IMR-90 (cell line): ENCODE results near the gene RGS5. TPM values are rescaled to one million over a fixed set of nuclear protein-coding genes. Genes with fewer than 3 reads are reported as not detected.
A peak's percentile ranks its signal among the peaks of the same experiment; 100 is the strongest.

ENCODE experiments used
- ATAC-seq: fragments of 200-7000 bp; cut with Tn5 transposase; 2 replicates; pipeline ENCODE4 v1.9.1; 2020; ENCODE audit warnings: low read depth, mild to moderate bottlenecking, moderate library complexity
- BruUV-seq: library from RNA; stranded (reverse); fragments of 400-500 nt; replicated peaks from 2 replicates; lab custom pipeline; 2021; lab: Mats Ljungman, UMichigan
- CTCF ChIA-PET: fragments of 300-600 bp; formaldehyde crosslinking; extraction: SDS; loops from one replicate; lab custom pipeline; 2021; ENCODE audit warnings: antibody characterized with exemption; lab: Yijun Ruan, JAX
- POLR2A ChIA-PET: fragments of 300-600 bp; sonication (Branson Sonifier 250); formaldehyde crosslinking; loops from one replicate; lab custom pipeline; 2022; ENCODE audit warnings: antibody characterized with exemption; ENCODE audit not compliant: unreplicated experiment; lab: Charles Lee
- DNase-seq: peaks from one replicate; pipeline ENCODE4 v3.0.0; 2013
- H2AFZ ChIP-seq: replicated peaks from 2 replicates; pipeline ENCODE3; 2013; ENCODE audit warnings: low read length, mild to moderate bottlenecking; ENCODE audit not compliant: poor library complexity
- H2AK5ac ChIP-seq: 2 replicates; pipeline ENCODE4 v1.6.1; 2013; ENCODE audit warnings: low read depth, low read length, inconsistent platforms
- H2AK9ac ChIP-seq: replicated peaks from 2 replicates; pipeline ENCODE3; 2013; ENCODE audit warnings: mild to moderate bottlenecking, low read depth, low read length, moderate library complexity; ENCODE audit not compliant: poor library complexity
- H2BK120ac ChIP-seq: 2 replicates; pipeline ENCODE4 v1.6.1; 2013; ENCODE audit warnings: low read depth, low read length, inconsistent platforms
- H2BK15ac ChIP-seq: 3 replicates; pipeline ENCODE4 v1.6.1; 2013; ENCODE audit warnings: low read depth, low read length, inconsistent platforms
- H2BK20ac ChIP-seq: 2 replicates; pipeline ENCODE4 v1.6.1; 2013; ENCODE audit warnings: low read depth, mild to moderate bottlenecking, inconsistent platforms, low read length, moderate library complexity
- H2BK5ac ChIP-seq: 2 replicates; pipeline ENCODE4 v1.6.1; 2013; ENCODE audit warnings: mild to moderate bottlenecking, low read depth, low read length, inconsistent platforms; ENCODE audit not compliant: poor library complexity, severe bottlenecking
- H3K14ac ChIP-seq: replicated peaks from 2 replicates; pipeline ENCODE4 v1.6.1; 2013; ENCODE audit warnings: low read depth, low read length, inconsistent platforms
- H3K18ac ChIP-seq: 2 replicates; pipeline ENCODE4 v1.6.1; 2013; ENCODE audit warnings: low read depth, low read length, control low read depth
- H3K23ac ChIP-seq: 2 replicates; pipeline ENCODE4 v1.6.1; 2013; ENCODE audit warnings: low read depth, low read length, inconsistent platforms
- H3K27ac ChIP-seq: 2 replicates; pipeline ENCODE4 v1.5.1; 2013; ENCODE audit warnings: mild to moderate bottlenecking, control low read depth, low read length; ENCODE audit not compliant: insufficient read depth
- H3K27me3 ChIP-seq: 2 replicates; pipeline ENCODE4 v1.6.1; 2013; ENCODE audit warnings: low read length; ENCODE audit not compliant: control insufficient read depth, insufficient read depth
- H3K36me3 ChIP-seq: 2 replicates; pipeline ENCODE4 v1.6.1; 2013; ENCODE audit warnings: low read length, mixed read lengths; ENCODE audit not compliant: control insufficient read depth, insufficient read depth
- H3K4ac ChIP-seq: 2 replicates; pipeline ENCODE4 v1.6.1; 2013; ENCODE audit warnings: low read depth, low read length, inconsistent platforms
- H3K4me1 ChIP-seq: 2 replicates; pipeline ENCODE4 v1.6.1; 2013; ENCODE audit warnings: low read length, mixed read lengths; ENCODE audit not compliant: control insufficient read depth, insufficient read depth
- H3K4me2 ChIP-seq: 2 replicates; pipeline ENCODE4 v1.6.1; 2013; ENCODE audit warnings: low read depth, mild to moderate bottlenecking, control low read depth, low read length, moderate library complexity
- H3K4me3 ChIP-seq: 2 replicates; pipeline ENCODE4 v1.5.1; 2013; ENCODE audit warnings: low read depth, mild to moderate bottlenecking, control low read depth, low read length, moderate library complexity; ENCODE audit not compliant: insufficient read depth
- H3K56ac ChIP-seq: 2 replicates; pipeline ENCODE4 v1.6.1; 2013; ENCODE audit warnings: low read length, inconsistent platforms; ENCODE audit not compliant: insufficient read depth; ENCODE audit errors: extremely low read depth
- H3K79me1 ChIP-seq, 2 experiments: 2 replicates each; pipeline ENCODE4 v1.6.1; 2013; ENCODE audit warnings: low read length in 2 of 2, inconsistent platforms in 1 of 2, low read depth in 1 of 2
- H3K9ac ChIP-seq: 2 replicates; pipeline ENCODE4 v1.6.1; 2013; ENCODE audit warnings: low read depth, low read length, control low read depth
- H3K9me1 ChIP-seq: 2 replicates; pipeline ENCODE4 v1.6.1; 2013; ENCODE audit warnings: low read length, inconsistent platforms; ENCODE audit not compliant: insufficient read depth
- H3K9me3 ChIP-seq: 2 replicates; pipeline ENCODE4 v1.6.1; 2013; ENCODE audit warnings: low read length; ENCODE audit not compliant: control insufficient read depth, insufficient read depth
- H4K20me1 ChIP-seq: 2 replicates; pipeline ENCODE4 v1.6.1; 2013; ENCODE audit warnings: low read length, inconsistent platforms; ENCODE audit not compliant: insufficient read depth
- H4K5ac ChIP-seq: 2 replicates; pipeline ENCODE4 v1.6.1; 2013; ENCODE audit warnings: mild to moderate bottlenecking, low read depth, low read length, control low read depth
- H4K8ac ChIP-seq, 2 experiments: 2 replicates each; pipeline ENCODE4 v1.6.1; 2013; ENCODE audit warnings: low read depth in 2 of 2, low read length in 2 of 2, control low read depth in 1 of 2, inconsistent platforms in 1 of 2
- H4K91ac ChIP-seq: 2 replicates; pipeline ENCODE4 v1.6.1; 2013; ENCODE audit warnings: low read depth, low read length, inconsistent platforms; ENCODE audit not compliant: insufficient read depth
- BHLHE40 ChIP-seq: fragments of 150-350 bp; IDR thresholded peaks from 2 replicates; pipeline ENCODE4 v1.6.1; 2016; ENCODE audit warnings: mild to moderate bottlenecking, low read depth, low read length
- CEBPB ChIP-seq: IDR thresholded peaks from 2 replicates; pipeline ENCODE4 v1.6.1; 2012; ENCODE audit warnings: low read depth, low read length, improper control_type of control experiment
- CHD1 ChIP-seq: IDR thresholded peaks from 2 replicates; pipeline ENCODE4 v1.6.1; 2012; ENCODE audit warnings: low read depth, low read length, improper control_type of control experiment
- FOS ChIP-seq: fragments of 150-350 bp; IDR thresholded peaks from 2 replicates; pipeline ENCODE4 v1.6.1; 2016; ENCODE audit warnings: low read depth, low read length
- MAFK ChIP-seq: IDR thresholded peaks from 2 replicates; pipeline ENCODE4 v1.6.1; 2012; ENCODE audit warnings: low read depth, low read length, improper control_type of control experiment
- MXI1 ChIP-seq: IDR thresholded peaks from 2 replicates; pipeline ENCODE4 v1.6.1; 2012; ENCODE audit warnings: low read depth, mild to moderate bottlenecking, low read length, moderate library complexity, borderline replicate concordance
- NFE2L2 ChIP-seq: fragments of 150-350 bp; IDR thresholded peaks from 2 replicates; pipeline ENCODE4 v1.6.1; 2016; ENCODE audit warnings: low read depth, mild to moderate bottlenecking, low read length
- RAD21 ChIP-seq: IDR thresholded peaks from 2 replicates; pipeline ENCODE4 v1.6.1; 2012; ENCODE audit warnings: low read length, improper control_type of control experiment
- SMC3 ChIP-seq: fragments of 150-350 bp; IDR thresholded peaks from 2 replicates; pipeline ENCODE4 v1.6.1; 2016; ENCODE audit warnings: low read depth, mild to moderate bottlenecking, antibody characterized with exemption, low read length, moderate library complexity
- dilution Hi-C: fragments of 300-500 bp; cut with HindIII; formaldehyde crosslinking; loops from one replicate; pipeline ENCODE4 v1.14.3; 2018; ENCODE audit warnings: low sequenced_read_pairs; ENCODE audit not compliant: unreplicated experiment
- in situ Hi-C: fragments of 300-500 bp; cut with MboI; formaldehyde crosslinking; loops from 3 replicates; pipeline ENCODE4 v1.14.3; 2019; ENCODE audit warnings: low sequenced_read_pairs, inconsistent platforms, mixed read lengths
- intact Hi-C: fragments of 100-400 bp; cut with micrococcal nuclease; formaldehyde crosslinking; loops from 2 replicates; pipeline ENCODE4 v1.10.0; 2022
- polyA plus RNA-seq, 3 experiments: library from polyadenylated mRNA; depleted of rRNA; stranded (reverse); fragments of >200 nt; gene quantifications; 2 replicates each; pipeline ENCODE4 v1.2.3, GENCODE V29; 2012; ENCODE audit warnings: low replicate concordance in 1 of 3
- total RNA-seq: library from RNA; depleted of rRNA; stranded (reverse); fragments of >200 nt; gene quantifications from 2 replicates; pipeline ENCODE4 v1.2.3, GENCODE V29; 2012
- TF ChIP-seq, protein P1 (sequence below): fragments of 150-350 bp; IDR thresholded peaks from 2 replicates; pipeline ENCODE4 v1.6.1; 2016; ENCODE audit warnings: low read depth, mild to moderate bottlenecking, low read length, moderate library complexity, borderline replicate concordance

Gene RGS5
- total and polyA plus RNA-seq, 2 of the 4 experiments (the other 2 are of a cell fraction): 21.4 to 40.0 TPM

- Histone ChIP-seq H3K79me1 (no peaks in the 10 kb centered on the region), H2BK15ac (no peak overlapping the region), H3K36me3 (no peaks in the 10 kb centered on the region), H4K91ac (no peak overlapping the region), H3K27ac (no peak overlapping the region), H3K9ac (no peak overlapping the region), H3K56ac (no peak overlapping the region), H3K4me2 (no peak overlapping the region), H3K18ac (peak overlapping the region; percentile 18; the same call in 1 of the 2 replicates), H3K9me1 (0 out of 2 replicates have a peak, but pooled peaks cover 3% of the 10 kb centered on the region), H3K4me3 (no peak overlapping the region), H2AK5ac (no peak overlapping the region), H2AK9ac (no peak overlapping the region), H2BK20ac (no peak overlapping the region; the same call in 1 of the 2 replicates), H3K27me3 (no peaks in the 10 kb centered on the region), H3K4ac (no peak overlapping the region; the same call in 1 of the 2 replicates), H2BK120ac (no peak overlapping the region), H3K4me1 (0 out of 2 replicates have a peak, but pooled peaks cover 2% of the 10 kb centered on the region), H2AFZ (no peak overlapping the region), H4K5ac (no peak overlapping the region), H3K23ac (no peak overlapping the region), H4K20me1 (no peaks in the 10 kb centered on the region), H3K14ac (0 out of 2 replicates have a peak overlapping the region, but pooled peaks have one; percentile 1), H2BK5ac (no peak overlapping the region), H3K9me3 (no peaks in the 10 kb centered on the region), H4K8ac (no peak overlapping the region)
- ATAC-seq: no peak; the same call in 1 of the 2 replicates
- dilution Hi-C loops: no loop called here
- CTCF ChIA-PET: no interaction called here
- intact Hi-C loops: no loop called here
- TF ChIP-seq MAFK (no peak), NFE2L2 (no peak), CHD1 (no peak), BHLHE40 (no peak), MXI1 (no peak), FOS (no peak), CEBPB (no peak), RAD21 (no peak), SMC3 (no peak)
- TF ChIP-seq, protein P1, sequence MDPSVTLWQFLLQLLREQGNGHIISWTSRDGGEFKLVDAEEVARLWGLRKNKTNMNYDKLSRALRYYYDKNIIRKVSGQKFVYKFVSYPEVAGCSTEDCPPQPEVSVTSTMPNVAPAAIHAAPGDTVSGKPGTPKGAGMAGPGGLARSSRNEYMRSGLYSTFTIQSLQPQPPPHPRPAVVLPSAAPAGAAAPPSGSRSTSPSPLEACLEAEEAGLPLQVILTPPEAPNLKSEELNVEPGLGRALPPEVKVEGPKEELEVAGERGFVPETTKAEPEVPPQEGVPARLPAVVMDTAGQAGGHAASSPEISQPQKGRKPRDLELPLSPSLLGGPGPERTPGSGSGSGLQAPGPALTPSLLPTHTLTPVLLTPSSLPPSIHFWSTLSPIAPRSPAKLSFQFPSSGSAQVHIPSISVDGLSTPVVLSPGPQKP: no peak
- BruUV-seq: no TSS peak
- no peak for DNase-seq
- POLR2A ChIA-PET: no interaction called here
- in situ Hi-C loops: no loop called here
Observed at GRCh38 chr1:163196449-163196787, 6.3 kb downstream of the RGS5 start.
